ENCODE results near the gene CTBP2. TPM values are rescaled to one million over a fixed set of nuclear protein-coding genes. Genes with fewer than 3 reads are reported as not detected.

CTBP2 gene
- total RNA-seq, 1 experiment from 2014 or later: 97.2 TPM

- H3K27ac Mint-ChIP-seq (ENCODE audit: unreplicated experiment): no peak overlapping the region
- Histone ChIP-seq H3K27me3 (replicated peaks; ENCODE audit: control insufficient read depth, insufficient read depth, low read length) (no peaks in the 10 kb centered on the region), H3K36me3 (ENCODE audit: control insufficient read depth, insufficient read depth, low read length) (no peaks in the 10 kb centered on the region; the same call in 1 of the 2 replicates), H3K4me3 (ENCODE audit: low read depth, low read length) (no peak overlapping the region), H3K9me3 (no peaks in the 10 kb centered on the region), H3K4me1 (no peaks in the 10 kb centered on the region; the same call in 1 of the 2 replicates)
- H3K9me3 Mint-ChIP-seq (ENCODE audit: unreplicated experiment): no peaks in the 10 kb centered on the region
- no peaks in the 10 kb centered on the region for H3K27me3 Mint-ChIP-seq (ENCODE audit: insufficient read depth, unreplicated experiment)
- no peaks in the 10 kb centered on the region for H3K4me1 Mint-ChIP-seq (ENCODE audit: low read depth, unreplicated experiment)
- ChIA-PET POLR2A (no interaction called here), CTCF (no interaction called here)
- DNase-seq: no peak
- intact Hi-C loops (cut with micrococcal nuclease; ENCODE audit: unreplicated experiment): no loop called here
- H3K36me3 Mint-ChIP-seq (ENCODE audit: insufficient read depth, unreplicated experiment): peaks cover 22% of the 10 kb centered on the region
- H3K4me3 Mint-ChIP-seq (ENCODE audit: unreplicated experiment): no peak overlapping the region
- BruUV-seq (replicated peaks): no TSS peak
- no peak for TF ChIP-seq CTCF (IDR thresholded peaks at IDR 0.05; ENCODE audit: insufficient read depth in 1 of 2, low read depth in 1 of 2, low read length in 1 of 2, severe bottlenecking in 1 of 2, unreplicated experiment in 1 of 2)
Measured at GRCh38 chr10:124957404-124957947, 202.9 kb downstream of the CTBP2 start.

DNA sequence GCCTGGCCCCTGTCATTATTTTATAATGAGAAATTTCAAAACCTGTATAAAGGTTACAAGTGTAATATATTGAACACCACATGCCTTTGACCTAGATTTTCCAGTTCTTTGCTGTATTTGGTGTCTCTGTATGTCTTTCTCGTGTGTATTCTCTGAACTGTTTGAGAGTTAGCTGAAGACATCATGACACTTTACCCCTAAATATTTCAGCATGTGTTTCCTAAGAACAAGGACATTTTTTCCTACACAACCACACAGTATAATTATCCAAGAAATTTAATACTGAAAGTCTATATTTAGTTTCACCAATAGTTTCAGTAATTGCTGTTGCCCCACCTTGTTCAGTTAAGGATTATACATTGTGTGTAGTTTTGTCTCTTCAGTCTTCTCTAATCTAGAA is 203.6 kb downstream of the CTBP2 start:
- no TSS peak for BruUV-seq (replicated peaks)
- Histone ChIP-seq H3K4me1 (no peaks in the 10 kb centered on the region; the same call in 1 of the 2 replicates), H3K4me3 (ENCODE audit: low read depth, low read length) (no peak overlapping the region), H3K9me3 (no peaks in the 10 kb centered on the region), H3K36me3 (ENCODE audit: control insufficient read depth, insufficient read depth, low read length) (no peaks in the 10 kb centered on the region; the same call in 1 of the 2 replicates), H3K27me3 (replicated peaks; ENCODE audit: control insufficient read depth, insufficient read depth, low read length) (no peaks in the 10 kb centered on the region)
- Mint-ChIP-seq H3K4me1 (ENCODE audit: low read depth, unreplicated experiment) (peaks cover 6% of the 10 kb centered on the region), H3K27me3 (ENCODE audit: insufficient read depth, unreplicated experiment) (no peaks in the 10 kb centered on the region), H3K9me3 (ENCODE audit: unreplicated experiment) (no peaks in the 10 kb centered on the region), H3K36me3 (ENCODE audit: insufficient read depth, unreplicated experiment) (peaks cover 22% of the 10 kb centered on the region), H3K4me3 (ENCODE audit: unreplicated experiment) (no peak overlapping the region), H3K27ac (ENCODE audit: unreplicated experiment) (no peak overlapping the region)
- ChIA-PET CTCF (no interaction called here), POLR2A (no interaction called here)
- TF ChIP-seq CTCF (IDR thresholded peaks at IDR 0.05; ENCODE audit: insufficient read depth in 1 of 2, low read depth in 1 of 2, low read length in 1 of 2, severe bottlenecking in 1 of 2, unreplicated experiment in 1 of 2): no peak
- no peak for DNase-seq
- intact Hi-C loops (cut with micrococcal nuclease; ENCODE audit: unreplicated experiment): no loop called here

DNA sequence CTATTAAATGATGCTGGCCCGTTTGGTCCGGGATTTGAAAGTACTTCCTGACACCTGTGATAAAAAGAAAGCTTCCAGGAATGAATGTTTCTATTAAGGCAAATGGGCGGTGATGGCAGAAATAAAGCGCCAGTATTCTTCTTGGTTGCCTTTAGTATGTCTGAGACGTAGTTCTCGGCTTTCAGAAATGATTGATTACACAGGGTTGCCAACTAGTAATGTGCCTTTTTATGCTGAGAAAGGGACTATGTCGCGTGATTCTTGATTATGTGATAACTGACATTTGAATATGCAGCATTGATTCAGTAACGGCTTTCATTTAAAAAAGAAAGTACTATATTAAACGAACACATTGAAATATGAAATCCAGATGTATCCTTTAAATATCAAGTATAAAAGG is 204.5 kb downstream of the CTBP2 start:
- no peaks in the 10 kb centered on the region; the same call in 1 of the 2 replicates for H3K36me3 ChIP-seq (ENCODE audit: control insufficient read depth, insufficient read depth, low read length)
- no peak for TF ChIP-seq CTCF (IDR thresholded peaks at IDR 0.05; ENCODE audit: insufficient read depth in 1 of 2, low read depth in 1 of 2, low read length in 1 of 2, severe bottlenecking in 1 of 2, unreplicated experiment in 1 of 2)
- H3K27me3 Mint-ChIP-seq (ENCODE audit: insufficient read depth, unreplicated experiment): no peaks in the 10 kb centered on the region
- intact Hi-C loops (cut with micrococcal nuclease; ENCODE audit: unreplicated experiment): no loop called here
- no peak overlapping the region for H3K4me3 ChIP-seq (ENCODE audit: low read depth, low read length)
- no TSS peak for BruUV-seq (replicated peaks)
- no peak overlapping the region for H3K27ac Mint-ChIP-seq (ENCODE audit: unreplicated experiment)
- H3K36me3 Mint-ChIP-seq (ENCODE audit: insufficient read depth, unreplicated experiment): peaks cover 22% of the 10 kb centered on the region
- ChIA-PET CTCF (no interaction called here), POLR2A (interaction anchor here (0.5 kb wide), 1 partner anchor 888 kb away, joined by 3 read pairs; no protein-coding TSS in a partner anchor)
- H3K4me1 Mint-ChIP-seq (ENCODE audit: low read depth, unreplicated experiment): peaks cover 7% of the 10 kb centered on the region
- no peaks in the 10 kb centered on the region for H3K27me3 ChIP-seq (replicated peaks; ENCODE audit: control insufficient read depth, insufficient read depth, low read length)
- no peaks in the 10 kb centered on the region for H3K9me3 Mint-ChIP-seq (ENCODE audit: unreplicated experiment)
- H3K4me3 Mint-ChIP-seq (ENCODE audit: unreplicated experiment): no peak overlapping the region
- DNase-seq: no peak
- no peaks in the 10 kb centered on the region; the same call in 1 of the 2 replicates for H3K4me1 ChIP-seq
- no peaks in the 10 kb centered on the region for H3K9me3 ChIP-seq
